Measurements from ENCODE around the gene KL. TPM values are rescaled to one million over a fixed set of nuclear protein-coding genes. Genes with fewer than 3 reads are reported as not detected.

Gene KL
- total RNA-seq, 1 experiment from 2014 or later = 1.5 TPM

DNA sequence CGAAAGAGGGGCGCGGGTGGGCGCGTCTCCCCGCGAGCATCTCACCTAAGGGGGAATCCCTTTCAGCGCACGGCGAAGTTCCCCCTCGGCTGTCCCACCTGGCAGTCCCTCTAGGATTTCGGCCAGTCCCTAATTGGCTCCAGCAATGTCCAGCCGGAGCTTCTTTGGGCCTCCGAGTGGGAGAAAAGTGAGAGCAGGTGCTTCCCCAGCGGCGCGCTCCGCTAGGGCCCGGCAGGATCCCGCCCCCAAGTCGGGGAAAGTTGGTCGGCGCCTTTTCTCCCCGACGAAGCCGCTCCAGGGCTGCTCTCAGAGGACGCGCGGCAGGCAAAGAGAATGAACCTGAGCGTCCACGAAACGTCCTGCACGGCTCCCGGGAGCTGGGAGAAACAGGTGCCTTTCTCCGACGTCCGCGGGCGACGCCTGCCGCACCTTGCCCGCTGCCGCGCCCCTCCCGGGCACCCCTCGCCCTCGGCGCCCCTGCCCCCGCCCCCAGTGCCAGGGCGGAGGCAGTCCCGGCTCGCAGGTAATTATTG is 366 bp upstream of the KL start:
- H3K27me3 ChIP-seq (replicated peaks; ENCODE audit: insufficient read depth, low read depth, low read length, poor library complexity) = no peaks in the 10 kb centered on the region
- no peak overlapping the region for H3K27ac ChIP-seq (ENCODE audit: low read depth, low read length, poor library complexity, severe bottlenecking)
- peaks cover 8% of the 10 kb centered on the region for H3K4me1 ChIP-seq (ENCODE audit: insufficient read depth, low read length, poor library complexity, severe bottlenecking)
- intact Hi-C loops (cut with micrococcal nuclease; ENCODE audit: unreplicated experiment) = no loop called here
- TF ChIP-seq EZH2 (IDR thresholded peaks at IDR 0.05; ENCODE audit: borderline replicate concordance, low read depth, low read length, poor library complexity, severe bottlenecking) = no peak
- TF ChIP-seq, protein P1, sequence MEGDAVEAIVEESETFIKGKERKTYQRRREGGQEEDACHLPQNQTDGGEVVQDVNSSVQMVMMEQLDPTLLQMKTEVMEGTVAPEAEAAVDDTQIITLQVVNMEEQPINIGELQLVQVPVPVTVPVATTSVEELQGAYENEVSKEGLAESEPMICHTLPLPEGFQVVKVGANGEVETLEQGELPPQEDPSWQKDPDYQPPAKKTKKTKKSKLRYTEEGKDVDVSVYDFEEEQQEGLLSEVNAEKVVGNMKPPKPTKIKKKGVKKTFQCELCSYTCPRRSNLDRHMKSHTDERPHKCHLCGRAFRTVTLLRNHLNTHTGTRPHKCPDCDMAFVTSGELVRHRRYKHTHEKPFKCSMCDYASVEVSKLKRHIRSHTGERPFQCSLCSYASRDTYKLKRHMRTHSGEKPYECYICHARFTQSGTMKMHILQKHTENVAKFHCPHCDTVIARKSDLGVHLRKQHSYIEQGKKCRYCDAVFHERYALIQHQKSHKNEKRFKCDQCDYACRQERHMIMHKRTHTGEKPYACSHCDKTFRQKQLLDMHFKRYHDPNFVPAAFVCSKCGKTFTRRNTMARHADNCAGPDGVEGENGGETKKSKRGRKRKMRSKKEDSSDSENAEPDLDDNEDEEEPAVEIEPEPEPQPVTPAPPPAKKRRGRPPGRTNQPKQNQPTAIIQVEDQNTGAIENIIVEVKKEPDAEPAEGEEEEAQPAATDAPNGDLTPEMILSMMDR (conservative IDR thresholded peaks at IDR 0.05; ENCODE audit: low read depth, low read length) = no peak
- BruUV-seq (replicated peaks) = no TSS peak
- ChIA-PET POLR2A (ENCODE audit: low non-redundant PET) (no interaction called here), CTCF (no interaction called here)
- H3K9me3 ChIP-seq (ENCODE audit: low read depth, low read length, poor library complexity, severe bottlenecking) = no peaks in the 10 kb centered on the region
- H3K36me3 ChIP-seq (ENCODE audit: insufficient read depth, low read length, poor library complexity, severe bottlenecking) = no peaks in the 10 kb centered on the region
- H3K4me3 ChIP-seq (ENCODE audit: low read depth, low read length, poor library complexity, severe bottlenecking) = peak overlapping the region; percentile 44
- DNase-seq (ENCODE audit: low spot score) = no peak

GRCh38 chr13:33017323-33017929 is 1.2 kb downstream of the KL start:
- peaks cover 8% of the 10 kb centered on the region for H3K4me1 ChIP-seq (ENCODE audit: insufficient read depth, low read length, poor library complexity, severe bottlenecking)
- H3K4me3 ChIP-seq (ENCODE audit: low read depth, low read length, poor library complexity, severe bottlenecking) = no peak overlapping the region
- BruUV-seq (replicated peaks) = no TSS peak
- peak; percentile 50 for DNase-seq (ENCODE audit: low spot score)
- TF ChIP-seq, protein P1 (conservative IDR thresholded peaks at IDR 0.05; ENCODE audit: low read depth, low read length) = peak; percentile 43
- TF ChIP-seq EZH2 (IDR thresholded peaks at IDR 0.05; ENCODE audit: borderline replicate concordance, low read depth, low read length, poor library complexity, severe bottlenecking) = no peak
- no peak overlapping the region for H3K27ac ChIP-seq (ENCODE audit: low read depth, low read length, poor library complexity, severe bottlenecking)
- no peaks in the 10 kb centered on the region for H3K36me3 ChIP-seq (ENCODE audit: insufficient read depth, low read length, poor library complexity, severe bottlenecking)
- no peaks in the 10 kb centered on the region for H3K9me3 ChIP-seq (ENCODE audit: low read depth, low read length, poor library complexity, severe bottlenecking)
- intact Hi-C loops (cut with micrococcal nuclease; ENCODE audit: unreplicated experiment) = no loop called here
- ChIA-PET CTCF (no interaction called here), POLR2A (ENCODE audit: low non-redundant PET) (no interaction called here)
- H3K27me3 ChIP-seq (replicated peaks; ENCODE audit: insufficient read depth, low read depth, low read length, poor library complexity) = no peaks in the 10 kb centered on the region

DNA sequence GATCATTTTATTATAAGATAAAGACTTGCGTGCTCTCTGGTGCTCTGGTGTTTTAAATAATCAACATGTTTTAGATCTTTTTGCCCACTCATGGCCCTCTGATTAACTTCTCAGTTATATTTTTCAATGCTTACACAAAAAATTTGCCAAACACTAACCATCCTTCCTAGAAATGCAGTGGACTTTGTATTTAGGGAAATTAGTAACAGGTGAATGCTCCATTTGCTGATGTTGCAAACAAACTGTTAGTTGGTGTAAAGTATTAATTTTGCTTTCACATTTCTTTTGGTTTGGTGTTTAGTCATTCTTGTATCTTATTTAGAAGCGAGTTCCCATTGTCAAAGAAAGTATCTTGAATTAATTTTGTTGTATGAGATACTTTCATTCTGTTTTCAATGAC is 2.7 kb downstream of the KL start:
- Histone ChIP-seq H3K4me1 (ENCODE audit: insufficient read depth, low read length, poor library complexity, severe bottlenecking) (peaks cover 8% of the 10 kb centered on the region), H3K4me3 (ENCODE audit: low read depth, low read length, poor library complexity, severe bottlenecking) (no peak overlapping the region), H3K36me3 (ENCODE audit: insufficient read depth, low read length, poor library complexity, severe bottlenecking) (no peaks in the 10 kb centered on the region), H3K27ac (ENCODE audit: low read depth, low read length, poor library complexity, severe bottlenecking) (no peak overlapping the region), H3K9me3 (ENCODE audit: low read depth, low read length, poor library complexity, severe bottlenecking) (no peaks in the 10 kb centered on the region), H3K27me3 (replicated peaks; ENCODE audit: insufficient read depth, low read depth, low read length, poor library complexity) (no peaks in the 10 kb centered on the region)
- TF ChIP-seq, protein P1 (conservative IDR thresholded peaks at IDR 0.05; ENCODE audit: low read depth, low read length) = no peak
- TF ChIP-seq EZH2 (IDR thresholded peaks at IDR 0.05; ENCODE audit: borderline replicate concordance, low read depth, low read length, poor library complexity, severe bottlenecking) = no peak
- DNase-seq (ENCODE audit: low spot score) = no peak
- intact Hi-C loops (cut with micrococcal nuclease; ENCODE audit: unreplicated experiment) = no loop called here
- CTCF ChIA-PET = no interaction called here
- POLR2A ChIA-PET (ENCODE audit: low non-redundant PET) = no interaction called here
- BruUV-seq (replicated peaks) = no TSS peak

Measured in A673 (cell line).